Measurements from ENCODE around the gene LIMS1. TPM values are rescaled to one million over a fixed set of nuclear protein-coding genes. Genes with fewer than 3 reads are reported as not detected.

Gene LIMS1
- total RNA-seq, 1 experiment from 2014 or later: 70.9 TPM

DNA sequence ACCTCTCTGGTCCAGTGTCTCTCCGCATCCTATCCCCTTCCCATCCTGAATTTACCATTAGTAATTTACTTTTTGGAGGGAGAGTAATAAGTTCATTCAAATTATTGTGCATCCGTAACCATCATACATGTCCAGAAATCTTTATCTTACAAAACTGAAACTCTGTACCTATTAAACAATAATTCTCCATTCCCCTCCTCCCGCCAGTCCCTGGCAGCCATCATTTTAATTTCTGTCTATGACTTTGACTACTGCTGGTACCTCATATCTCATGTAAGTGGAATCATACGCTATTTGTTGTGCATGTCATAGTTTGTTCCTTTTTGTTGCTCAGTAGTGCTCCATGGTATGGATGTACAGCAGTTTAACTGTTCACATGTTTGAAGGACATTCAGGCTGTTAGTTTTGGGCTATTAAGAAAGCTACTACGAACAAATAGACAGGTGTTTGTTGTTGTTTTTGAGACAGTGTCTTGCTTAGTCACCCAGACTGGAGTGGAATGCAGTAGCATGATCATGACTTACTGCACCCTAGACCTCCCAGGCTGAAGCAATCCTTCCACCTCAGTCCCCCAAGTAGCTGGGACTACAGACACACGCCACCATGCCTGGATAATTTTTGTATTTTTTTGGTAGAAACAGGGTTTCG is 2.0 kb downstream of the LIMS1 start:
- H3K36me3 Mint-ChIP-seq (ENCODE audit: insufficient read depth, unreplicated experiment): no peaks in the 10 kb centered on the region
- TF ChIP-seq, protein P1, sequence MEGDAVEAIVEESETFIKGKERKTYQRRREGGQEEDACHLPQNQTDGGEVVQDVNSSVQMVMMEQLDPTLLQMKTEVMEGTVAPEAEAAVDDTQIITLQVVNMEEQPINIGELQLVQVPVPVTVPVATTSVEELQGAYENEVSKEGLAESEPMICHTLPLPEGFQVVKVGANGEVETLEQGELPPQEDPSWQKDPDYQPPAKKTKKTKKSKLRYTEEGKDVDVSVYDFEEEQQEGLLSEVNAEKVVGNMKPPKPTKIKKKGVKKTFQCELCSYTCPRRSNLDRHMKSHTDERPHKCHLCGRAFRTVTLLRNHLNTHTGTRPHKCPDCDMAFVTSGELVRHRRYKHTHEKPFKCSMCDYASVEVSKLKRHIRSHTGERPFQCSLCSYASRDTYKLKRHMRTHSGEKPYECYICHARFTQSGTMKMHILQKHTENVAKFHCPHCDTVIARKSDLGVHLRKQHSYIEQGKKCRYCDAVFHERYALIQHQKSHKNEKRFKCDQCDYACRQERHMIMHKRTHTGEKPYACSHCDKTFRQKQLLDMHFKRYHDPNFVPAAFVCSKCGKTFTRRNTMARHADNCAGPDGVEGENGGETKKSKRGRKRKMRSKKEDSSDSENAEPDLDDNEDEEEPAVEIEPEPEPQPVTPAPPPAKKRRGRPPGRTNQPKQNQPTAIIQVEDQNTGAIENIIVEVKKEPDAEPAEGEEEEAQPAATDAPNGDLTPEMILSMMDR (IDR thresholded peaks at IDR 0.05; ENCODE audit: unreplicated experiment): no peak
- peaks cover 28% of the 10 kb centered on the region for H3K4me1 Mint-ChIP-seq (ENCODE audit: insufficient read depth, unreplicated experiment)
- no TSS peak for BruUV-seq (replicated peaks)
- peak overlapping the region; percentile 90 for H3K4me3 Mint-ChIP-seq (ENCODE audit: unreplicated experiment)
- peak overlapping the region; percentile 83 for H3K27ac Mint-ChIP-seq (ENCODE audit: low read depth, unreplicated experiment)
- H3K27me3 Mint-ChIP-seq (ENCODE audit: insufficient read depth, unreplicated experiment): no peaks in the 10 kb centered on the region
- ChIA-PET POLR2A (interaction anchor here (0.6 to 8.6 kb wide), 12 partner anchors 13 to 126 kb away, joined by 3 to 263 read pairs (median 9); partner anchors contain the start of gene GCC2), CTCF (interaction anchor here (0.9 to 3.1 kb wide), 4 partner anchors 13 to 100 kb away, joined by 3 to 16 read pairs (median 5); no protein-coding TSS in a partner anchor)
- intact Hi-C loops (cut with micrococcal nuclease): no loop called here
- no peaks in the 10 kb centered on the region for H3K9me3 Mint-ChIP-seq (ENCODE audit: unreplicated experiment)
- DNase-seq (ENCODE audit: unreplicated experiment): peak; percentile 41

DNA sequence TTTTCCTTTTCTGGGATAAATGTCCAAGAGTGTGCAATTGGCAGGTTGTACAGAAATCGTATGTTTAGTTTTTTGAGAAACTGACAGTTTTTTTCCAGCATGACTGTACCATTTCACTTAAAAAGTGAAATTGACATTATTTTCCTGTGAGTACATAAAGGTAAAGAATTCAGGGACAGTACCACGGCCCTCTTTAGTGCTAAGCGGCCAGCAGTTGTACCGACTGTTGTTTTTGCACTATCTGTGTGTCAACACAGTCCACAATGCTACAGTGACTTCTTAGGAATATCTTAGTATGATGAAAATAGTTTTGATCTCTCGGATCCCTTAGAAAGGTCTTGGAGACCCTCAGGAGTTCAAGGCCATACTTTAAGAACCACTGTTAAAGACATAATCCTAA is 2.6 kb downstream of the LIMS1 start:
- TF ChIP-seq, protein P1 (IDR thresholded peaks at IDR 0.05; ENCODE audit: unreplicated experiment): no peak
- H3K27me3 Mint-ChIP-seq (ENCODE audit: insufficient read depth, unreplicated experiment): no peaks in the 10 kb centered on the region
- CTCF ChIA-PET: interaction anchor here (0.7 to 1.7 kb wide), 3 partner anchors 51 to 575 kb away, joined by 3 to 6 read pairs (median 5); no protein-coding TSS in a partner anchor
- no TSS peak for BruUV-seq (replicated peaks)
- peaks cover 27% of the 10 kb centered on the region for H3K4me1 Mint-ChIP-seq (ENCODE audit: insufficient read depth, unreplicated experiment)
- intact Hi-C loops (cut with micrococcal nuclease): no loop called here
- H3K27ac Mint-ChIP-seq (ENCODE audit: low read depth, unreplicated experiment): peak overlapping the region; percentile 83
- no peaks in the 10 kb centered on the region for H3K36me3 Mint-ChIP-seq (ENCODE audit: insufficient read depth, unreplicated experiment)
- peak overlapping the region; percentile 90 for H3K4me3 Mint-ChIP-seq (ENCODE audit: unreplicated experiment)
- no peaks in the 10 kb centered on the region for H3K9me3 Mint-ChIP-seq (ENCODE audit: unreplicated experiment)
- POLR2A ChIA-PET: interaction anchor here (0.6 to 8.6 kb wide), 6 partner anchors 37 to 87 kb away, joined by 3 to 263 read pairs (median 20); partner anchors contain the start of gene GCC2
- no peak for DNase-seq (ENCODE audit: unreplicated experiment)

DNA sequence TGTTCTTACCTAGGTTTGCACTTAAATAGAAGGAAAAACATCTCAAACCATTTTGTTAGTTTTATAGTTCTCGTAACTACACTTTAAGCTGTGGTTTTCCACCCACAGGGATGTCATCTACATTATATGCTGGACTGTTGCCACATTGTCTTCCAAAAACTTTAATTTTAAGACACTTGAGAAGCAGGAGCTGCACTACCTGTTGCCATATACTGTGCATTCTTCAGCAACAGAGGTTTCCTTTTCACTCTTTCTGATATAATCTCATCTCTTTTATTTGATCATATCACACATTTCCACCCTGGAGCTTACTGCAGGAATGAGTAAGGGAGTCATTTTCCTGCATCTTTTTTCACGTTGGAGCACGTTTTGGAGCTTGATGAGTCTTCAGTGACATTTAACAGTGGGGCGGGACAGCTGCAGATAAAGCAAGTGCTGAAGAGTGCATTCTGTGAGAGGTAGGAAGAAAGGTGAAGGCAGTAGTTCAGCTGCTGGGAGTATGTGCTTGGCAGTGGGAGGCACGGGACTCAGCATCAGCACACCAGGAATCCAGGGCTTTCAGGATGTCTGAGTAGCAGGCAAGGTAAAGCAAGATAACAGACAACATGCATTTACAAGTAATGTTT is 3.8 kb downstream of the LIMS1 start:
- Mint-ChIP-seq H3K36me3 (ENCODE audit: insufficient read depth, unreplicated experiment) (no peaks in the 10 kb centered on the region), H3K4me3 (ENCODE audit: unreplicated experiment) (peak overlapping the region; percentile 90), H3K9me3 (ENCODE audit: unreplicated experiment) (no peaks in the 10 kb centered on the region), H3K27me3 (ENCODE audit: insufficient read depth, unreplicated experiment) (no peaks in the 10 kb centered on the region), H3K4me1 (ENCODE audit: insufficient read depth, unreplicated experiment) (peaks cover 31% of the 10 kb centered on the region), H3K27ac (ENCODE audit: low read depth, unreplicated experiment) (peak overlapping the region; percentile 68)
- ChIA-PET CTCF (interaction anchor here (0.6 to 2.3 kb wide), 8 partner anchors 11 to 99 kb away, joined by 3 to 12 read pairs (median 4); no protein-coding TSS in a partner anchor), POLR2A (interaction anchor here (0.6 to 8.6 kb wide), 12 partner anchors 12 to 182 kb away, joined by 3 to 263 read pairs (median 5); partner anchors contain the start of gene GCC2)
- TF ChIP-seq, protein P1 (IDR thresholded peaks at IDR 0.05; ENCODE audit: unreplicated experiment): no peak
- intact Hi-C loops (cut with micrococcal nuclease): no loop called here
- peak; percentile 23 for DNase-seq (ENCODE audit: unreplicated experiment)
- no TSS peak for BruUV-seq (replicated peaks)

DNA sequence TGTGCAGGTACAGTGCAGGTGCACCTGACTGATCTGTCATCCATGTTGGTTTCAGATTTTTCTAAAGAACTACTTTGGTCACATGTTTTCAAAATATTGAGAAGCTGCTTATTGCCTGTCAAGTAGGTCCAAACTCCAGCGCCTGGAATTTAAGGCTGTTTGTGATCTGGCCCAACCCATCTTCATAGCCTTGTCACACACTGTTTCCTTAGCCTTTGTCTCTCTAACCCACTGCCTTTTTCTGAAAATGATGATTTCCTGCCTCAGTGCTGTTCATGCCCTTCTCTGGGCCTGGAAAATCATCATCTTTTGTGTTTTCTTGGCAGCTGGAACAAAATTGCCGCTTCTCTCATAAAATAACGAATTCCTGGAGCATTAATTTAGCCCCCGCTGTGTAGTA is 7.2 kb downstream of the LIMS1 start:
- Mint-ChIP-seq H3K27me3 (ENCODE audit: insufficient read depth, unreplicated experiment) (no peaks in the 10 kb centered on the region), H3K9me3 (ENCODE audit: unreplicated experiment) (no peaks in the 10 kb centered on the region), H3K36me3 (ENCODE audit: insufficient read depth, unreplicated experiment) (no peaks in the 10 kb centered on the region), H3K4me1 (ENCODE audit: insufficient read depth, unreplicated experiment) (peaks cover 22% of the 10 kb centered on the region), H3K27ac (ENCODE audit: low read depth, unreplicated experiment) (no peak overlapping the region), H3K4me3 (ENCODE audit: unreplicated experiment) (no peak overlapping the region)
- ChIA-PET CTCF (interaction anchor here (0.6 to 2.8 kb wide), 7 partner anchors 8 to 1151 kb away, joined by 3 to 10 read pairs (median 4); no protein-coding TSS in a partner anchor), POLR2A (interaction anchor here (1.5 to 1.7 kb wide), 3 partner anchors 9 to 33 kb away, joined by 5 to 7 read pairs (median 5); no protein-coding TSS in a partner anchor)
- BruUV-seq (replicated peaks): no TSS peak
- TF ChIP-seq, protein P1 (IDR thresholded peaks at IDR 0.05; ENCODE audit: unreplicated experiment): no peak
- intact Hi-C loops (cut with micrococcal nuclease): no loop called here
- no peak for DNase-seq (ENCODE audit: unreplicated experiment)

Measured in MCF 10A (cell line).